Measurements from ENCODE around the gene ALDH3B1.

Gene ALDH3B1

DNA sequence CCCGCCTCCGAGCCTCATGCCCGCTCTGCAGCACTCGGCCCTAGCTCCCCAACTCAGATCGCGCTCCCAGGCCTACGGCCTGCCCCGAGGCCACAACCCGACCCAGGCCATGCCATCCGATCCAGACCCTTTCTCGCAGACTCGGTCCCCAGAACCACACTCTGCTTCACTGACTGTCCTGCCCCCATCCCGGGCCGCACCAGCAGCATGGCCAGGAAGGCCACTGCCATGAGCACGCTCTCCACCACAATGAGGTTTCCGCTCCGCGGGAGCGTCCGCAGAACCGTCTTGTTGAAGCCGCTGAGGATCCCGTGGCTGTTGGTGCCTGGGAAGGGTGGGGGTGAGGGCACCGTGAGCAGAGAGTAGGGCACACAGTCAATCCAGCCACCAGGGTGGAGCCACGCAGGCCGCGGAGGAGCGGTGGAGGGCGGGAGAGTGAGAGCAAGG lies 12.6 kb upstream of the ALDH3B1 start:
- DNase-seq, result no peak

GRCh38 chr11:67998150-67999045 lies 11.7 kb upstream of the ALDH3B1 start:
- no peak for DNase-seq

- DNase-seq, result no peak
Observed at GRCh38 chr11:67999201-67999629, 10.9 kb upstream of the ALDH3B1 start.

- no peak for DNase-seq
Observed at GRCh38 chr11:67999704-68000103, 10.4 kb upstream of the ALDH3B1 start.

GRCh38 chr11:68002575-68002937 lies 7.6 kb upstream of the ALDH3B1 start:
- DNase-seq, result no peak

- DNase-seq, result no peak
Observed at GRCh38 chr11:68002938-68003845, 6.9 kb upstream of the ALDH3B1 start.

- DNase-seq, result peak in 1 of 2 experiments; percentile 66
Observed at GRCh38 chr11:68003846-68004550, 6.1 kb upstream of the ALDH3B1 start, which contains the start of gene UNC93B1. Gene UNC93B1 (minus strand): TSS chr11:68004097. CDS start chr11:68004043, 54 bp downstream.

DNA sequence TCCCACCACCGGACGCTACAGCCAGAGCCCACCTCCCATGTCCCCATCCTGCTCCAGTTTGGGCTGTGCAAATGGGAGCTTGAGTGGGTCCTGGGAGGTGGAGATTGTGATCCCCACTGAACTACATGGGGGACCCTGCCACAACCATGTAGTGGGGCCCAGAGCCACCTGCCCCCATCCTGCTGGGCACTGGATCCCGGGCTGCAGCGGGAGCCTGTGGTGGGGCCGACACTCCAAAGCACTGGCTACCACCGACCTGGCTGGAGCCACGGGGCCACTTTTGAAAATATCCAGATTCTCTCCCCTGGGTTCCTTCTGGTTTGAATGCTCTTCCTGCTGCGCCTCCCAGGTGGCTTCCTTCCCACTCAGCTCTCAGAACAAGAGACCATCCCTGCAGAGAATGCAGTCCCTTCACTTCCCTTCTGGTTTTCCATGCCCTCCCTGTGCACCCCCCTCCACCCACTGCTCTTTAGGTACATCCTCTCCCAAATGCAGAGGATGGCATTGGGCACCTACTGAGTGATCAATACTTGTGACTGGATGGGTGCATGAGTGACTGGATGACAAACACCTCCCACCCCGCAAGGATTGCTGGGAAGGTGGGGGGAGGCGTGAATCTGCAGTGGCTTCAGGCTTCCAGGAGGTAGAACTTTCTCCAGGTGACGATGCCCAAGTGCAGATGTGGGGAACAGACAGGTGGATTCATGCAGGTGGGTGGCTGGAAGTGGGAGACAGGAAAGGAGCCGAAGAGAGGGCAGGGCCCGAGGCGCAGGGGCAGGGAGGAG lies 5.4 kb upstream of the ALDH3B1 start:
- no peak for DNase-seq

GRCh38 chr11:68006606-68007166 lies 3.4 kb upstream of the ALDH3B1 start:
- no peak for DNase-seq

- no peak for DNase-seq
Observed at GRCh38 chr11:68007498-68008380, 2.4 kb upstream of the ALDH3B1 start.

DNA sequence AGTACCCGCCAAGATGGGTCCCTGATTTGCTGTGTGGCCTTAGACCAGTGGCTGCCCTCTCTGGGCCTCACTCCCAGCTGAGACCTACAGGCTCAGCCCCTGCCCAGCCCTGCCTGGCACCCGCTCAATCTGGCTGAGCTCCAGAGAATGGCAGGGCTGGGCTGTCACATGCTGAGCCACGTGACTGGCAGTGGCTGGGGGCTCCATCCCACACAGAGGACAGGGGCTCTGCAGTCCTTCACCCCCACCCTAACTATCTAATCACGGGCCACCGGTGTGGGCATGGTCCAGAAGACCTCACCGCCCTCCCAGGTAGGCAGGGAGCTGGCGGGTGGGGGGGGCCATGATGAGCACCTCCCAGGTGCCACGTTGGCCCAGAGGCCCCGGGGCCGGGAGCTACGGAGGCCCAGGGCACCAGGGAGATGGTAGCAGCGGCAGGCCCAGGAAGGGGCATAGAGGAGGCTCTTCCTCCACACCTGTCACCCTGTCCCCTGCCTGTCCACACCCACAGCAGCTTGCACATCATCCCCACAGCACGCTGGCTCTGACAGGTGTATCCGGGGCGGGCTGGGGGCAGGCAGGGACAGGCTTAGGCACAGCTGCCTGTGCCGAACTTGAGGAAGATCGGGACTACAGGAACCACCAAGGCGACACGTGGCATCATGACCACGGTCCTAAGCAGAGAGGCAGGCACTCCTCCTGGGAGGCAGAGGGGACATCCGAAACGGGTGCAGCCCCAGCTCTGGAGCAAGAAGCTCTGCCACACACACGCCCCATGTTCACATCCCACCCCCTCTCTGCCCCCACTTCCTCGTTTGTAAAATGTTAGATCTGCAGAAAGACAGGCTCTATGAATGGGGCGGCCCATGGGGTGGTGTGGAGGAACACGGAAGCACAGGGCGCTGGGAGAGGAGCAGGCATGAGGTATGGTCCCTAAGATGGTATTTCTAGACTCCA lies 1.5 kb upstream of the ALDH3B1 start:
- DNase-seq, result peak in 1 of 2 experiments; percentile 26

GRCh38 chr11:68009391-68010089 lies 587 bp upstream of the ALDH3B1 start:
- peak in 1 of 2 experiments; percentile 18 for DNase-seq

DNA sequence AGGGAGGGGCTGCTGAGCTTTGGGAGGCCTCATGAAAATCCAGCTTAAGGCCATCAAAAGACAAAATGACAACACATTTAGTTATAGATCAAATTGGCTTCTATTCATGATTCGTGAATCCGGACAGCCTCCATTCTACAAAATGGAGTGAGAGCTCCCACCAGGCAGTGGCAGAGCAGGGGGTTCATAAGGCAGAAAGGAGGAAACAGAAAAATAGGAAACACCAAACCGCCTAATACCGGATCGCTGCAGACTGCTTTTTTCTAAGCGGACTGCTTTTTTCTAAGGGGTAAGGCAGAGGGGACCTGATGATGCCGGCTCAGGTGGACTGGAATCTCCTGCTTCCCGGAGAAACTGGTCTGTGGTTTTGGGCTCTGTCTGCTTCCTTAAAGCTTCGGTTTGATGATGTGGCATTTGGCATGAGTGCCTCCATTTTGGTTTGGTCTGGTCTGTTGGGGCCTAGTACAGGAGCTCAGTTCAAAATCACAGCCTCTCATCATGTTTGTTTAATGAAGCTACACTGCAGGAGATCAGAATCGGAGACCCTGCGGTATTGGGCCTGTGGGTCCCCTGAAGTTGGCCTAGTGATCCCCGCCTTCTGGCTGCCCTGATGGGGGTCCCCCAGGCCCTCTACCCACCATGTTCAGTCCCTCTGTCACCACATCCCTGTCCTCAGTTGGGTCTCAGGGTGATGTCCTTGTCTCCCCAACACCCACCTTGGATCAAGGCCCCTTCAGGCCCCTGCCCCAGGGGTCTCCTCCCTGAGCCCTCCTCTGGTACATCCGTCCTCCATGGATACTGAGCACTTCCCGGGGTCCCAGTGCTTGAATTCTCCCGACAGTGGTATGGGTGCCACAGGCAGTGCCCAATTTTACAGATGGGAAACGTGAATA lies 1.2 kb downstream of the ALDH3B1 start:
- no peak for DNase-seq

- no peak for DNase-seq
Observed at GRCh38 chr11:68012044-68012842, 2.1 kb downstream of the ALDH3B1 start.

DNA sequence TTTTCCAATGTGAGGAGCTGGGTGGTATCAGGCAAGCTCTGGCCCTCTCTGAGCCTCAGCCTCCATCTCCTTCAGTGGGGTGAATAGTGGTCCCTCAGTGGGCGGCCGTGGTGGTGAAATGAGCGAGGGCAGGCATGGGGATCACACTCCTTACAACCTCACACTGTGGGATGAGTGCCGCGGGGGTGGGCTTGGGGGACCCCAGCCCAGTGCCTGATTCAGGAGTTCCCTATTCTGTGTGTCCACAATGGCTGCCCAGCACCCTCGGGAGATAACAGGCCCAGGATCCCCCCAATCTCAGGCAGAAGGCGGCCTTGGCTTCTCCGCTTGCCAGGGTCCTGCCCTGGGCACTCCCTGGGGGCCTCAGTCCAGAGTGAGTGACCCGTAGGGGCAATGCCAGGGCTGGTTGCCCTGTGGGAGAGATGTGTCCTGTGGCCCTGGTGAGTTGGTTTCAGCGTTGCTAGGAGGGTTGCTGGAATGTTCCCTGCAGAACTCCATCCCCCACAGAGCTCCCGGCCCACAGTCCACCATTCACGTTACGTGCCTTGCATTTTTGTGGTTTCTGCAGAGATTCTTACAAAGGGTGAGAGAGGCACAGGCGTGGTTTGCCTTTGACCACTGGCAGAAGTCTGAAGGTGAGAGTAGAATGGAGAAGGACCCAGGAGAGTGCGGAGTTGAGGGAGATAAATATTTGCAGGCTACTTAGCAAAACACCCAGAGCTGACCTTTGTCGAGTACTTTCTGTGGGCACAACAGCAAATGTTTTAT lies 2.9 kb downstream of the ALDH3B1 start:
- DNase-seq, result no peak

DNA sequence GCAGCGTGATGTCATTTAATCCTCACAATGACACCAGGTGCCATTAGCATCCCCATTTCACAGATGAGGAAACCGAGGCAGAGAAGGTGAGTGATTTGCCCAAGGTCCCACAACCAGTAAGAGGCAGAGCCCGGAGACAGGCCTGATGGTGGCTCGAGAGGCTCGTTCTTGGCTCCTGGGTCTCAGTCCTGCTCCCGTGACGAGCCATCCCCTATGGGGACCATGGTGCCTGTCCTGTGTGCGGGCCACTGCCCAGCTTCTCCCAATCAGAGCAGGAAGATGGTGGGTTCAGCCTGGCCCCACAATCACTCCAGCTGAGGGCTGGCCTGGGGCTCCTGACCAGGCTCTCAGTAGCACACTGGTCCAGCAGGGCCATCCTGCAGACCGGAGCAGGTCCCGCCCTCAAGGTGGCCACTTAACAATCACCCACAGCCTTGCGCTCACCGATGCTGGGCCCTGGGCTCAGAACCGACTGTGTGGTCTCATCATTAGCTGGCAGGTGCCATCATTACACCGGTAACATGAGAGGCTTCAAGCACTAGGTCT lies 3.6 kb downstream of the ALDH3B1 start:
- no peak for DNase-seq
